Lower lobe of right lung (tissue), 2 donors: ENCODE data around the gene ZDHHC3. TPM values are rescaled to one million over a fixed set of nuclear protein-coding genes. Genes with fewer than 3 reads are reported as not detected.
A peak's percentile ranks its signal among the peaks of the same experiment; 100 is the strongest.
"Not testable (repeated sequence)": the region's sequence is repeated elsewhere in the genome, so short reads cannot be mapped to it uniquely, and the experiment has no call there.

Source experiments
- ATAC-seq, 2 donors: fragments of 200-7000 bp; cut with Tn5 transposase; one replicate each; pipeline ENCODE4 v1.9.1; 2020 to 2022; ENCODE audit warnings: mild to moderate bottlenecking in 2 of 2, moderate library complexity in 2 of 2
- DNase-seq: peaks from one replicate; pipeline ENCODE4 v3.0.0-alpha.2; 2020
- H3K27ac ChIP-seq: fragments of 200-600 bp; one replicate; pipeline ENCODE4 v1.8.0; 2022
- H3K27me3 ChIP-seq: fragments of 200-600 bp; one replicate; pipeline ENCODE4 v1.8.0; 2022; ENCODE audit warnings: low read depth
- H3K36me3 ChIP-seq: fragments of 200-600 bp; one replicate; pipeline ENCODE4 v1.8.0; 2022; ENCODE audit warnings: mild to moderate bottlenecking
- H3K4me1 ChIP-seq: fragments of 200-600 bp; one replicate; pipeline ENCODE4 v1.8.0; 2022
- H3K4me3 ChIP-seq: fragments of 200-600 bp; one replicate; pipeline ENCODE4 v1.8.0; 2022; ENCODE audit warnings: mild to moderate bottlenecking
- H3K9me3 ChIP-seq: fragments of 200-600 bp; one replicate; pipeline ENCODE4 v1.8.0; 2022
- intact Hi-C: fragments of 100-400 bp; cut with DNase I; formaldehyde crosslinking; loops from one replicate; pipeline ENCODE4 v1.11.0; 2022
- total RNA-seq: library from RNA; stranded (reverse); fragmentation: NEBNext Ultra II Directional; extraction: Animal tissue kit (Norgen Biotek cat#: 25700); gene quantifications from one replicate; pipeline ENCODE4 v1.2.1, GENCODE V29; 2021
- TF ChIP-seq, protein P1 (sequence below): fragments of 200-600 bp; IDR thresholded peaks from one replicate; pipeline ENCODE4 v1.8.0; 2022; ENCODE audit warnings: antibody characterized with exemption, mild to moderate bottlenecking
- donor health status: DM: no; HTN: yes; CAD: no; lungs with severe emphysema.

The ZDHHC3 gene
- total RNA-seq, 1 donor from 2014 or later: 110 TPM

DNA sequence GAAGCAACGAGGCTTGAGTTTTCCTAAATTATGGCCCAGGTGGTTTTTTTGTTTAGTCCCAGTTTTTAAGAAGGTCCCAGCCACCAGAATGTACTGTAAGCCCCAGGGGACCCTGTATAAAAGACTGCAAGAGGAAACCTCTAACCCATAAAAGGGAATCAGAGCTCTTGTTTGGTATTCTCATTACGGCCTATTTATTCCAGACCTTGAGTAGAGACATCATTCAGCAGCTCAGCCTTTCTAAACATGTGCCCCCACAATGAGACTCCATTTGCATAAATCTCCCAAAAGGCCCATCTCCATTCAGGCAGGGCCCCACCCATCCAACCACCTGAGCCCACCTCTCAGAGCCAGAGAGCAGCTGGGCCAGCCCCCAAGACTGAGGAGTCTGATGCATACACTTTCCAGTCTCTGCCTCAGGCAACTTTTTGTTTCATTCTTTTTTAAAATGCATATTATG, 25.7 kb downstream of the ZDHHC3 start:
- peaks cover 20% of the 10 kb centered on the region for H3K4me1 ChIP-seq
- ATAC-seq (no peak), DNase-seq (no peak)
- intact Hi-C loops: no loop called here
- peaks cover 10% of the 10 kb centered on the region for H3K36me3 ChIP-seq
- no peaks in the 10 kb centered on the region for H3K9me3 ChIP-seq
- H3K4me3 ChIP-seq: no peak overlapping the region
- no peak overlapping the region for H3K27ac ChIP-seq
- no peaks in the 10 kb centered on the region for H3K27me3 ChIP-seq
- TF ChIP-seq, protein P1, sequence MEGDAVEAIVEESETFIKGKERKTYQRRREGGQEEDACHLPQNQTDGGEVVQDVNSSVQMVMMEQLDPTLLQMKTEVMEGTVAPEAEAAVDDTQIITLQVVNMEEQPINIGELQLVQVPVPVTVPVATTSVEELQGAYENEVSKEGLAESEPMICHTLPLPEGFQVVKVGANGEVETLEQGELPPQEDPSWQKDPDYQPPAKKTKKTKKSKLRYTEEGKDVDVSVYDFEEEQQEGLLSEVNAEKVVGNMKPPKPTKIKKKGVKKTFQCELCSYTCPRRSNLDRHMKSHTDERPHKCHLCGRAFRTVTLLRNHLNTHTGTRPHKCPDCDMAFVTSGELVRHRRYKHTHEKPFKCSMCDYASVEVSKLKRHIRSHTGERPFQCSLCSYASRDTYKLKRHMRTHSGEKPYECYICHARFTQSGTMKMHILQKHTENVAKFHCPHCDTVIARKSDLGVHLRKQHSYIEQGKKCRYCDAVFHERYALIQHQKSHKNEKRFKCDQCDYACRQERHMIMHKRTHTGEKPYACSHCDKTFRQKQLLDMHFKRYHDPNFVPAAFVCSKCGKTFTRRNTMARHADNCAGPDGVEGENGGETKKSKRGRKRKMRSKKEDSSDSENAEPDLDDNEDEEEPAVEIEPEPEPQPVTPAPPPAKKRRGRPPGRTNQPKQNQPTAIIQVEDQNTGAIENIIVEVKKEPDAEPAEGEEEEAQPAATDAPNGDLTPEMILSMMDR: no peak

DNA sequence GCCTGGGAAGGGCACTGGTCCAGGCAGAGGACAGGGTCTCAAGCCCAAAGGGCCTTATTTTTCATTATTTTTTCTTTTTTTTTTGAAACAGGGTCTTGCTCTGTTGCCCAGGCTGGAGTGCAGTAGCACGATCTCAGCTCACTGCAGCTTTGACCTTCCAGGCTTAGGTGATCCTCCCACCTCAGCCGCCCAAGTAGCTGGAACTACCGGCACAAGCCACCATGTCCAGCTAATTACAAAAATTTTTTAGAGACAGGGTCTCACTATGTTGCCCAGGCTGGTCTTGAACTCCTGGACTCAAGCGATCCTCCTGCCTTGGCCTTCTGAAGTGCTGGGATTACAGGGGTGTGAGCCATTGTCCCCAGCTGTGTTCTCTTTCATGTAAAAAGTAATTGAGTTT, 26.2 kb downstream of the ZDHHC3 start:
- DNase-seq, ATAC-seq, H3K27me3 ChIP-seq, intact Hi-C loops, H3K27ac ChIP-seq, H3K9me3 ChIP-seq, H3K4me3 ChIP-seq: not testable (repeated sequence)
- H3K36me3 ChIP-seq: peaks cover 13% of the 10 kb centered on the region
- peaks cover 14% of the 10 kb centered on the region for H3K4me1 ChIP-seq

DNA sequence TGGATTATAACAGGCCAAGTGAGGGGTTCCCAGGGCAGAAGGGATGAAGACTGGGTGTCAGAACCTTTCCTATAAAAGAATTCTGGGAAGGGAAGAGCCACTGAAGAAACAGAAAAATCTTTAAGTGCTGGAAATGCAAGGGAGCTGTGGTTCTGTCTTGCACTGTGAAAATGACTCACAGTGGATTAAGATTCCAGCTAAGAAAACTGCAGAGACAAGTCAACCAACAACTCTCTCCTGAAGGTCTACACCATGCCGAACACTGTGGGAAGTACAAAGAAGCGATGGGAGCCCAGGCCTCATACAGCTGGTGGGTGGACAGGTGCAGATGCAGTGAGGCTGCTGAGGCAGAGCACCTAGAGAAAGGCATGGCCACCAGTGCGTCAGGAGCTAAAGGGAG, 27.7 kb downstream of the ZDHHC3 start:
- no peaks in the 10 kb centered on the region for H3K27me3 ChIP-seq
- H3K9me3 ChIP-seq: no peaks in the 10 kb centered on the region
- no peak overlapping the region for H3K4me3 ChIP-seq
- ATAC-seq (no peak), DNase-seq (no peak)
- H3K27ac ChIP-seq: no peak overlapping the region
- intact Hi-C loops: no loop called here
- H3K36me3 ChIP-seq: peaks cover 23% of the 10 kb centered on the region
- TF ChIP-seq, protein P1: no peak
- no peaks in the 10 kb centered on the region for H3K4me1 ChIP-seq

DNA sequence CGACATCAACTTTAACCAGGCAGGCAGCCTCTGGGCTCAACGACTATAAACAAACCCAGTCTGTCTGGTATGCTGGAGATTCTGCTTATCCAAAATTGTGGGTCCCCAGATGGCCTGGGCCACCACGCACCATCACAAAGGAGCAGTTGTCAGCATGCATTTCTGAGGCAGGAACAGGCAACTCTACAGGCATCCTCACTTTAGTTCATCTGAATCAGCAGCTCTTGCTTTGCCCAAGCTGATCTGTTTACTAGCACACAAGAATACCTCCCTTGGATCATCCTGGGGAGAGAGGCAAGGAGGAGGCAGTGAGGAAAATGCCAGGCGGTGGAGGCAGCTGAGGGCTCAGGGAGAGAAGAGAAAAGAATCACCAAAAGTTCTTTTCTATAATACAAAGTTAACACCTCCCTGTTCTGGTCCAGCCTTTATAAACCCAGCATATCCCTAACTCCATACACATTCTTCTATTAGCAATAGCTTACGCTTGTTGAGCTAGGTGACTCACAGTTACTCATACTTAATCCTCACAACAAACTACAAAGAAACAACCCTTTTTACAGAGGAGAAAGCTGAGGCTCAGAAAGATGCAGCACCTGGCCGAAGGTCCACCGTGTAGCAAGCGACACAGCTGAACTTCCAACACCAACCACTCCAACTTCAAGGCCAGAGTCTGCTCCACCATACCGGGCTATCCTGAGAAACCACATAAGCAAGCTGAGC, 33.6 kb downstream of the ZDHHC3 start:
- intact Hi-C loops: no loop called here
- H3K36me3 ChIP-seq: peaks cover 65% of the 10 kb centered on the region
- peaks cover 25% of the 10 kb centered on the region for H3K4me1 ChIP-seq
- H3K27me3 ChIP-seq: no peaks in the 10 kb centered on the region
- no peak overlapping the region for H3K4me3 ChIP-seq
- TF ChIP-seq, protein P1: no peak
- ATAC-seq: no peak
- no peaks in the 10 kb centered on the region for H3K9me3 ChIP-seq
- no peak for DNase-seq
- H3K27ac ChIP-seq: no peak overlapping the region

DNA sequence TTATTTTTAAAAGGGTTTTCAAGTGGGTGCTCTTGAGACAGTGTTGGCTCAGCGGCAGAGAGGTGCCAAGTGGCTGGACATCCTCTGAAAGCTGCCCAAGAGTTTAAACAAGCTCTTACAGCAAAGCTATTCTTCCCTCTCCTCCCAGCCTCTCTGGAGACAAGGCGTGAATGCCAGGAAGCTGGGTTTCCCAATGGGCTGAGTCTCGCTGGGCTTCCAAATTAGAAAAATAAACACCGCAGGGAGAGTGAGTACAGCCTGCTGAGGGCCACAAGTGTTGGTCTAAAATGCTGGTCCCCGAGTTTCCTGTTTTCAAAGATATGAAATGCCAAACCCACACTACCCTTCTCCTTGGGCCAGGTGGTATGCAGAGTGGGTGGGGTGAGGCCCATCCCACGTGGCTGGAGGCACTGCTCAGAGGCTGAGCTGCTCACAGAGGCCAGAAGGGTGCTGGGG, 36.4 kb downstream of the ZDHHC3 start:
- TF ChIP-seq, protein P1: no peak
- ATAC-seq: peak; percentile 96
- DNase-seq: peak; percentile 81
- H3K27me3 ChIP-seq: no peaks in the 10 kb centered on the region
- no peaks in the 10 kb centered on the region for H3K9me3 ChIP-seq
- H3K4me1 ChIP-seq: peaks cover 25% of the 10 kb centered on the region
- peaks cover 68% of the 10 kb centered on the region for H3K36me3 ChIP-seq
- intact Hi-C loops: no loop called here
- H3K27ac ChIP-seq: peak overlapping the region; percentile 60
- no peak overlapping the region for H3K4me3 ChIP-seq
